Type B pancreatic cell (in vitro differentiated cells): ENCODE results near the gene LYPD4. TPM values are rescaled to one million over a fixed set of nuclear protein-coding genes. Genes with fewer than 3 reads are reported as not detected.
A peak's percentile ranks its signal among the peaks of the same experiment; 100 is the strongest.
"Not testable (repeated sequence)": the region's sequence is repeated elsewhere in the genome, so short reads cannot be mapped to it uniquely, and the experiment has no call there.

Experiments
- DNase-seq: peaks from one replicate; pipeline ENCODE4 v3.0.0; 2021; ENCODE audit warnings: mixed read lengths; ENCODE audit not compliant: unreplicated experiment; ENCODE audit errors: extremely low spot score
- H3K27ac Mint-ChIP-seq: 2 replicates; pipeline ENCODE4 v1.8.0; 2021; ENCODE audit warnings: mild to moderate bottlenecking, mixed read lengths
- H3K27me3 Mint-ChIP-seq: 2 replicates; pipeline ENCODE4 v1.8.0; 2021; ENCODE audit warnings: mixed read lengths
- H3K36me3 Mint-ChIP-seq: 2 replicates; pipeline ENCODE4 v1.8.0; 2021; ENCODE audit warnings: mixed read lengths
- H3K4me1 Mint-ChIP-seq: one replicate; pipeline ENCODE4 v1.8.0; 2021; ENCODE audit warnings: mixed read lengths; ENCODE audit not compliant: unreplicated experiment
- H3K4me3 Mint-ChIP-seq: 2 replicates; pipeline ENCODE4 v1.8.0; 2021; ENCODE audit warnings: mild to moderate bottlenecking, mixed read lengths
- H3K9me3 Mint-ChIP-seq: 2 replicates; pipeline ENCODE4 v1.8.0; 2021; ENCODE audit warnings: mixed read lengths
- CTCF ChIP-seq: fragments of 200-600 bp; sonication (generic); conservative IDR thresholded peaks from 2 replicates; pipeline ENCODE4 v1.5.0; 2021; ENCODE audit warnings: antibody characterized with exemption, mild to moderate bottlenecking
- total RNA-seq: library from RNA; stranded (reverse); gene quantifications from 2 replicates; pipeline ENCODE4 v1.2.1, GENCODE V29; 2021; ENCODE audit warnings: low replicate concordance

Gene LYPD4
- total RNA-seq, 1 donor from 2014 or later, result not detected

- Mint-ChIP-seq H3K9me3 (no peaks in the 10 kb centered on the region), H3K4me3 (no peak within 1 kb of the TSS), H3K36me3 (no peaks in the 10 kb centered on the region), H3K4me1 (peaks cover 6% of the 10 kb centered on the region), H3K27ac (no peak within 1 kb of the TSS), H3K27me3 (peaks cover 20% of the 10 kb centered on the region)
- DNase-seq, result no peak
- TF ChIP-seq CTCF, result no peak
These were observed 32.7 kb upstream of the LYPD4 start, which contains the start of gene CD79A for GRCh38 chr19:41876847-41877832. Gene CD79A (plus strand): TSS chr19:41877279. CDS start chr19:41877305, 26 bp downstream.

GRCh38 chr19:41875973-41876372 lies 31.5 kb upstream of the LYPD4 start:
- not testable (repeated sequence) for DNase-seq, H3K27ac Mint-ChIP-seq, H3K36me3 Mint-ChIP-seq, H3K4me1 Mint-ChIP-seq, H3K9me3 Mint-ChIP-seq
- Mint-ChIP-seq H3K4me3 (peak overlapping the region; percentile 34), H3K27me3 (peaks cover 13% of the 10 kb centered on the region)

GRCh38 chr19:41872775-41873647 lies 28.5 kb upstream of the LYPD4 start:
- Mint-ChIP-seq H3K27ac (peak overlapping the region; percentile 82), H3K27me3 (peaks cover 3% of the 10 kb centered on the region), H3K4me3 (peak overlapping the region; percentile 20), H3K36me3 (peaks cover 11% of the 10 kb centered on the region), H3K9me3 (no peaks in the 10 kb centered on the region), H3K4me1 (peaks cover 8% of the 10 kb centered on the region)
- no peak for DNase-seq
- TF ChIP-seq CTCF, result peak; percentile 81

GRCh38 chr19:41872384-41872774 lies 27.9 kb upstream of the LYPD4 start:
- Mint-ChIP-seq H3K27ac (peak overlapping the region; percentile 82), H3K36me3 (peaks cover 15% of the 10 kb centered on the region)

GRCh38 chr19:41871573-41872383 lies 27.3 kb upstream of the LYPD4 start:
- Mint-ChIP-seq H3K27me3 (peaks cover 3% of the 10 kb centered on the region), H3K36me3 (peaks cover 15% of the 10 kb centered on the region), H3K27ac (peak overlapping the region; percentile 82)

More at GRCh38 chr19:41872384-41872774, 27.9 kb upstream of the LYPD4 start:
- no peaks in the 10 kb centered on the region for H3K9me3 Mint-ChIP-seq
- TF ChIP-seq CTCF, result no peak
- no peak for DNase-seq
- H3K4me3 Mint-ChIP-seq, result no peak overlapping the region
- peaks cover 10% of the 10 kb centered on the region for H3K4me1 Mint-ChIP-seq
- H3K27me3 Mint-ChIP-seq, result peaks cover 3% of the 10 kb centered on the region

More at GRCh38 chr19:41871573-41872383, 27.3 kb upstream of the LYPD4 start:
- Mint-ChIP-seq H3K9me3 (no peaks in the 10 kb centered on the region), H3K4me3 (no peak overlapping the region), H3K4me1 (peaks cover 10% of the 10 kb centered on the region)
- TF ChIP-seq CTCF, result no peak
- no peak for DNase-seq
